NOMO-1 treated with dmso at 0.1 percent for 144 hours (cell line): ENCODE data around the gene PLA2G4F.

ENCODE experiments used
- DNase-seq: peaks from one replicate; lab custom pipeline; 2025; ENCODE audit not compliant: unreplicated experiment; lab: John Stamatoyannopoulos, UW

The PLA2G4F gene

GRCh38 chr15:42149493-42150218, 6.8 kb downstream of the PLA2G4F start:
- DNase-seq: no peak

DNA sequence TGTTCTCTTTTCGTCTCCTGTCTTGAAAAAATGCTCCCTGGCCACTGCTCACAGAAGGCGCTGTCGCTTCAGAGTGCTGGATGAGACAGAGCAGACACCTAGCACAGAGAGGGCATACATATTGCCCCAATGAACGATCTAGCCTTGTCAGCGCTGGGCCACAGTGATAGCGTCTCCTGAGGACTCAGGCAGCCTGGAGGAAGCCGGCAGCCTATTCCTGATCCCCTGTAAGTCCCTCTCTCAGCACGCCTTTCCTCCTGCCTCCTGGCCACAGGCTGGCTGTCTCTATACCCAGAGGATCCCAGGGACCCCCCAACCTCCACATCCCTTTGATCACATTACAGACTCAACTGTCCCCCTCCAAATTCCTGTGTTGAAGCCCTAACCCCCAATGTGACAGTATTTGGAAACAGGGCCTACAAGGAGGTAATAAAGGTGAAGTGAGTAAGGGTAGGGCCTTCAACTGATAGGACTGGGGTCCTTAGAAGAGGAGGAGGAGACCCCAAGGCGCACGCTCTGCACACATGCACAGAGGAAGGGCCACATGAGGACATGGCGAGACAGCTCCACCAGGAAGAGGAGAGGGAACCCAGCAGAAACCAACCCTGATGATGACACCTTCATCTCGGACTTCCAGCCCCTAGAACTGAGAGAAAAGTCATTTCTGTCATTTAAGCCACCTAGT, 7.5 kb downstream of the PLA2G4F start:
- no peak for DNase-seq

GRCh38 chr15:42147431-42147735, 9.1 kb downstream of the PLA2G4F start:
- DNase-seq: no peak

GRCh38 chr15:42146551-42147430, 9.6 kb downstream of the PLA2G4F start:
- DNase-seq: no peak

DNA sequence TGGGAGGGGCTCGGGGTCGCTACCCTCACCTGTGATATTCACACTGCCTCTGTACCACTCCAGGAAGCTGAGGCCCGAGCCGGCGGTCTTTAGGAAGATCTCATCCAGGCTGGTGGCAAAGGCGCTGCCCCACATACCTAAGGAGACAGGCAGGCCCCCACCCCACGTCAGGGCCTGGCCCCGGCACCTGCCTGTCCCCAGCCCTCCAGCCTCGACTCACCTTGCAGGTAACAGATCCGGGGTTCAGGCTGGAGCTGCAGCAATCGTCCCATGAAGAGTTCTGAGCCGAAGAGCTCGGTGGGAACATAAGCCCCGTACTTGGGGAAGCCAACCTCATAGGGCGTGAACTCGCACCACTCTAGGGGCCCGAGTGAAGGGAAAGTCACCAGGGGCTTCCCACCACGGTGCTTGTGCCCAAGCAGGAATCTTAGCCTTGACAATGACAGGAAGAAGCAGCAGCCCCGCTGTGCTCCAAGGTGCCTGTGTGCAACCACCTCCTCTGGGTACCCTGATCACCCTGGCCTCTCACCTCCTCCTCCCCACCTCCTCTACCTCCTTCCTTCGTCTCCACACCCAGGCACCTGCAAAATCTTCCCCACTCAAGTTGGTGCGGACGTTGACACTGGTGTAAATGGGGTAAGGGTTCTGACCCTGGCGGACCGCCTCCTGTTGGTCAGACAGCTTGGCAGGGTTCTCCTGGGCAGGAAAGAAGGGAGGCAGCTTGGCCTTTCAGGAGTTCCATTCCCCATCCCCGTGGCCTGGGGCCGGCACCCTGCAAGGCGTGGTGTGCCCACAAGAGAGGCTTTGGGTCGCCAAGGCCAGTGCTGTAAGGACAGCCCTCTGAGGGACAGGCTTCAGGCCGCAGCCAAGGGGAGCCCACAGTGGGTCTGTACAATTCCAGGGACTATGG, 10.6 kb downstream of the PLA2G4F start:
- DNase-seq: no peak

DNA sequence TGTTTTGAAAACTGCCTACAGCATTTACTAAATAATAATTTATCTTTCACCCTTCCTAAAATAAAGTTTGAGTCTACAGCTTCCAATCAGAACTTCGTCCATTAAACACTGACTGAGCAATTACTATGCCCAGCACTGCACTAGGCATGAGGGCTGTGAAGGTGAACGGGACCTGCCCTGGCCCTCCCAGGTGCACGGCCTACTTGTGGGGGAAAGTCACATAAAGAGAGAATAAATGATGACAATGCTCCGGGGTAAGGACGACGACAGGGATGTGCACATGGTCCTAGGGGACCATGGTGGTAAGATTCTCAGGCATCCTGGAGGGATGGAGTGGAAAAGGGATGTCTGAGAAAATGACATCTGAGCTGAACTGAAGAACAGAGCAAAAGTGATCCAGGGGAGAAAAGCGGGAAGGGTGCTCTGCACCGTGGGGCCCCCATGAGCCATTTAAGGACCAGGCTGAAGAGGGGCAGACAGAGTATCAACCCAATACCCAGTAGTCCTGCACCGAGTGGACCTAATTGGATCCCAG, 11.5 kb downstream of the PLA2G4F start:
- no peak for DNase-seq

DNA sequence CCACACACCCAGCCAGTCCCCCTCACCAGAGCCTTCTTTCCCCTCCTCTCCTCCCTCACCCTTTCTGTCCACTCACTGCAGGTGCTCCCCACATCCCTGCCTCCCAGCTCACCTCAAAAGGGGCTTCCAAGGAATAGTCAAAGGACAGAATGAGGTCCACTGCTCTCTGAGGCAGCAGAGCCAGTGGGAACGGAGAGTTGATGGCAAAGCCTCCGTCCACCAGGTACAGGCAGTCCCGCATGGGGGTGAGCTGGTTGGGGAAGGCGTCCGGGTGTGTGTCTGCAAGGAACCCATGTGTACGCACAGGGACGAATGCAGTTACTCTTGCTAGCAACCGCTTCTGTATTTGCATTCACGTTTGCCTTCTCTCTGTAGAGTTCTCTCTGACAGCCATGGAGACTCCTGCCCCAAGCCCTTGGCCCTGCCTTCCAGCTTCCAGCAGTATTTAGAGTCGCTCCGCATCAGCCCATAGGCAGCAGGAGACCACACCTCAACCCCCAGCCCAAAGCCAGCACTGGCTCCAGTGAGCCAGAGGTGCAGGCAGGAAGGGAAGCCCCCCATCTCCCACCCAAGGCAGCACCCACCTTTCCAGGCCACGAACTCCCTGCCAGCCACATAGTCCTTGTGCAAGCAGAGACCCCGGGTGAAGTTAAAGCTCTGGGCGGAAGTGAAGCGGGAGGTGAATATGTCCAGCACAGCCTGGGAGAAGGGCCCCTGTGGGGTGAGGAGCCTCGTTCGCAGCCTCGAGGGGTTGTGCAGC, 12.4 kb downstream of the PLA2G4F start:
- no peak for DNase-seq

- no peak for DNase-seq
Observed at GRCh38 chr15:42143356-42143755, 13.1 kb downstream of the PLA2G4F start.

GRCh38 chr15:42141795-42142667, 14.4 kb downstream of the PLA2G4F start:
- no peak for DNase-seq

GRCh38 chr15:42141246-42141645, 15.2 kb downstream of the PLA2G4F start:
- DNase-seq: no peak

GRCh38 chr15:42140383-42141070, 15.9 kb downstream of the PLA2G4F start:
- DNase-seq: no peak

GRCh38 chr15:42139596-42139995, 16.8 kb downstream of the PLA2G4F start:
- DNase-seq: no peak

DNA sequence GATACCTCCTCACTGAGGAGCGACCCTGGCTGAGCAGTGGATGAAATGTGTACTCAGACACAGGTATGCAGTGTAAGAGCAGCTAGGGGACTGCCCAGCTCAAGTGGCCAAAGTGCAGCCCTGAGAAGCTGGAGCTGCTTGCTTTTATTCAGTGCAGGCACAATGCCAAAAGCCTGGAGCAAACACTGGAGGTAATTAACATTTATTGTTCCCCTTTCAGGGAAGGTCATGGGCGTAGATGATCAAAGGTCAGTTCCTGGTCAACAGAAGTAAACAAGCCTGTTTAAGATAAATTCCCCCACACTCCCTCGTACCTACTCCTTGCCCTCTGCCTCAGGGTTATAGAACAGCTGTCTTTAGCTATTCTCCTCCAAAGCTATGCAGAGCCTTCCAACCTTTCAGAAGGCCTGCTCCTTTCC, 17.5 kb downstream of the PLA2G4F start:
- no peak for DNase-seq

GRCh38 chr15:42138411-42138810, 18.0 kb downstream of the PLA2G4F start:
- DNase-seq: no peak

DNA sequence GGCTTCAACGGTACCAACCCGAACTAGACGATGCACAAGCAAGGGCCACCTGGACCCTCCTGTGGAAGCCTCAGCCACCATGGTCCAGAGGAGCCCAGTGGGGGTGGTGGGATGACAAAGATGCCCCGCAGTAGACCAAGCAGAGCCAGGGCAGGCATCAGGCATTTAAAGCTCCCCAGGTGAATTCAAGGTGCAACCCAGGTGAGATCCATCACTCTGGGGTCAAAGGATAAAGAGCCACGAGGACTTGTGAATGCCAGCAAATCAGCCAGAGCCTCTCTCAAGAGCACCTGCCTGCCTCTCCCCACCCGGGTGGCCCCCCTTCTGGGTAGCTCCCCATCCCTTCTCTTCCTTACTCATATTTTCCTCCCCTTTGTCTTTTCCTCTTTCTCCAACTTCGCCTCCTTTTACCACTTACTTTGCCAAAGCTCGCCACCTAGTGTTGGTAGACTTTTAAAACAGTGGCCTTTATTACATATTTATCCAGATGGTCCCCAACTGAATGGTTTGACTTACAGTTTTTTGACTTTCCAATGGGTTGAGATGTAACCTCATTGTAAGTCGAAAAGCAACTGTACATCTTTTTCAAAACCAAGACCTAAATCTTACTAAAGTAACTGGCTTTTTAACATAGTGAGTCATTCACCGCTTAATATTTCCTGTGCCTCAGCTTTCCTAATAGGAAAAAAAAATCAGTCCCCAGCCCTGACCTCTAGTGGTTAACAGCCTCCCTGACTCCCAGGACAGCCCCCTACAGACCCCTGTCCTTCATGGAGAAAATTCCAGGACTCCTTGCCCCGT, 18.8 kb downstream of the PLA2G4F start:
- DNase-seq: no peak

GRCh38 chr15:42136513-42136912, 19.9 kb downstream of the PLA2G4F start:
- no peak for DNase-seq

DNA sequence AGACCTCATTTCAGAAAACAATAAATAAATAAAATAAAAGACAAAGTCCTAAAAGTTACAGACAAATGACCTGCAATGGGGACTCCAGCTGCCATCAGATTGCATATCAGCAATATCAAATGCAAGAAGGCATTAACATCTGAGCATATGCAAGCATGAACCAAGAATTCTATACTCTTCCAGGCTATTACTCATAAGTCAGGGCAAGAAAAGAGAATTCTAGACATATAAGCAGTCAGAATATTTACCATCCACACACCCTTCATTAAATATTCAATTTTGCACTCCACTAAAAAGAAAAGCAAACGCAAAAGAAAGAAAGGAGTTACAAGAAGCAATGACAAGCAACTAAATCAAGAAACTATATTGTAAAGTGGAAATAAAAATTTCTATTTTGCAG, 21.1 kb downstream of the PLA2G4F start:
- no peak for DNase-seq
